Panc1 (cell line): ENCODE data around the gene MFAP1. TPM values are rescaled to one million over a fixed set of nuclear protein-coding genes. Genes with fewer than 3 reads are reported as not detected.
A peak's percentile ranks its signal among the peaks of the same experiment; 100 is the strongest.

Experiments
- ATAC-seq: fragments of 200-7000 bp; cut with Tn5 transposase; 2 replicates; pipeline ENCODE4 v1.9.1; 2020; ENCODE audit warnings: mild to moderate bottlenecking, moderate library complexity
- BruUV-seq: library from RNA; stranded (reverse); fragments of 400-500 nt; replicated peaks from 2 replicates; lab custom pipeline; 2021; lab: Mats Ljungman, UMichigan
- CTCF ChIA-PET: fragments of 300-600 bp; sonication (Branson Sonifier 250); formaldehyde crosslinking; loops from one replicate; lab custom pipeline; 2022; ENCODE audit warnings: antibody characterized with exemption; lab: Charles Lee
- POLR2A ChIA-PET: fragments of 300-600 bp; sonication (Branson Sonifier 250); formaldehyde crosslinking; loops from one replicate; lab custom pipeline; 2022; ENCODE audit warnings: antibody characterized with exemption; lab: Charles Lee
- DNase-seq: peaks from one replicate; pipeline ENCODE4 v3.0.0-alpha.2; 2010; ENCODE audit warnings: low read depth, low spot score
- H3K27ac ChIP-seq: 2 replicates; pipeline ENCODE4 v1.5.1; 2011; ENCODE audit warnings: mild to moderate bottlenecking, low read length, inconsistent platforms
- H3K27me3 ChIP-seq: fragments of 200-500 bp; sonication (Bioruptor generic); 2 replicates; pipeline ENCODE4 v1.6.0; 2014; ENCODE audit warnings: low read length, inconsistent platforms; ENCODE audit not compliant: control insufficient read depth, insufficient read depth
- H3K36me3 ChIP-seq: fragments of 200-500 bp; sonication (Bioruptor generic); 2 replicates; pipeline ENCODE4 v1.5.1; 2014; ENCODE audit warnings: inconsistent platforms, mild to moderate bottlenecking, low read length, moderate library complexity; ENCODE audit not compliant: control insufficient read depth, insufficient read depth
- H3K4me1 ChIP-seq: 2 replicates; pipeline ENCODE4 v1.5.1; 2011; ENCODE audit warnings: inconsistent platforms, mild to moderate bottlenecking, low read length, moderate library complexity; ENCODE audit not compliant: control insufficient read depth, insufficient read depth
- H3K4me3 ChIP-seq, 2 experiments: 2 replicates each; pipeline ENCODE4 v1.5.1; 2011 to 2012; ENCODE audit warnings: low read depth in 2 of 2, low read length in 2 of 2, mild to moderate bottlenecking in 2 of 2, inconsistent platforms in 1 of 2, moderate library complexity in 1 of 2
- H3K9me3 ChIP-seq: fragments of 200-500 bp; sonication (Bioruptor generic); 2 replicates; pipeline ENCODE4 v1.5.1; 2014; ENCODE audit warnings: low read depth, mild to moderate bottlenecking, inconsistent platforms, low read length, moderate library complexity; ENCODE audit not compliant: control insufficient read depth, insufficient read depth
- POLR2AphosphoS5 ChIP-seq: IDR thresholded peaks from 2 replicates; pipeline ENCODE4 v1.6.1; 2012; ENCODE audit warnings: mild to moderate bottlenecking, low read depth, low read length, moderate library complexity
- SIN3A ChIP-seq: IDR thresholded peaks from 2 replicates; pipeline ENCODE4 v1.6.1; 2012; ENCODE audit warnings: low read depth, mild to moderate bottlenecking, low read length, moderate library complexity, borderline replicate concordance; ENCODE audit not compliant: insufficient read depth
- TCF7L2 ChIP-seq: IDR thresholded peaks from 2 replicates; pipeline ENCODE4 v1.6.1; 2011; ENCODE audit warnings: mild to moderate bottlenecking, low read depth, low read length, inconsistent platforms
- in situ Hi-C: cut with HindIII; loops from 2 replicates; pipeline ENCODE4 v1.10.0; 2016; ENCODE audit warnings: low sequenced_read_pairs, low pct_unique_long_range_greater_than_20kb
- intact Hi-C: fragments of 100-400 bp; cut with micrococcal nuclease; formaldehyde crosslinking; loops from one replicate; pipeline ENCODE4 v1.10.0; 2022; ENCODE audit not compliant: unreplicated experiment
- total RNA-seq: library from RNA; stranded (reverse); gene quantifications from one replicate; pipeline ENCODE4 v1.2.1, GENCODE V29; 2021; ENCODE audit not compliant: unreplicated experiment
- TF ChIP-seq, protein P1 (sequence below), 2 experiments: IDR thresholded peaks; 2 replicates each; pipeline ENCODE4 v1.6.1; 2011 to 2012; ENCODE audit warnings: low read depth in 2 of 2, control low read depth in 1 of 2, low read length in 1 of 2, mild to moderate bottlenecking in 1 of 2, moderate library complexity in 1 of 2; ENCODE audit not compliant: insufficient read depth in 1 of 2
- TF ChIP-seq, protein P2 (sequence below): fragments of 450-650 bp; IDR thresholded peaks from 2 replicates; pipeline ENCODE4 v1.5.1; 2017; ENCODE audit warnings: mild to moderate bottlenecking

Gene MFAP1
- total RNA-seq, 1 experiment from 2014 or later: 29.7 TPM

GRCh38 chr15:43794269-43795037 is 30.0 kb downstream of the MFAP1 start:
- 0 out of 4 replicates have a peak overlapping the region, but pooled peaks of 1 of the 2 experiments have one; percentile 0 for H3K4me3 ChIP-seq
- no peaks in the 10 kb centered on the region for H3K9me3 ChIP-seq
- H3K27me3 ChIP-seq: no peaks in the 10 kb centered on the region
- in situ Hi-C loops (no loop called here), intact Hi-C loops (no loop called here)
- no peak for DNase-seq
- H3K27ac ChIP-seq: peak overlapping the region; percentile 98
- peaks cover 9% of the 10 kb centered on the region for H3K36me3 ChIP-seq
- H3K4me1 ChIP-seq: peaks cover 44% of the 10 kb centered on the region
- no TSS peak for BruUV-seq
- CTCF ChIA-PET: no interaction called here
- TF ChIP-seq SIN3A (no peak), POLR2AphosphoS5 (no peak; the same call in 1 of the 2 replicates), TCF7L2 (no peak)
- TF ChIP-seq, protein P1, sequence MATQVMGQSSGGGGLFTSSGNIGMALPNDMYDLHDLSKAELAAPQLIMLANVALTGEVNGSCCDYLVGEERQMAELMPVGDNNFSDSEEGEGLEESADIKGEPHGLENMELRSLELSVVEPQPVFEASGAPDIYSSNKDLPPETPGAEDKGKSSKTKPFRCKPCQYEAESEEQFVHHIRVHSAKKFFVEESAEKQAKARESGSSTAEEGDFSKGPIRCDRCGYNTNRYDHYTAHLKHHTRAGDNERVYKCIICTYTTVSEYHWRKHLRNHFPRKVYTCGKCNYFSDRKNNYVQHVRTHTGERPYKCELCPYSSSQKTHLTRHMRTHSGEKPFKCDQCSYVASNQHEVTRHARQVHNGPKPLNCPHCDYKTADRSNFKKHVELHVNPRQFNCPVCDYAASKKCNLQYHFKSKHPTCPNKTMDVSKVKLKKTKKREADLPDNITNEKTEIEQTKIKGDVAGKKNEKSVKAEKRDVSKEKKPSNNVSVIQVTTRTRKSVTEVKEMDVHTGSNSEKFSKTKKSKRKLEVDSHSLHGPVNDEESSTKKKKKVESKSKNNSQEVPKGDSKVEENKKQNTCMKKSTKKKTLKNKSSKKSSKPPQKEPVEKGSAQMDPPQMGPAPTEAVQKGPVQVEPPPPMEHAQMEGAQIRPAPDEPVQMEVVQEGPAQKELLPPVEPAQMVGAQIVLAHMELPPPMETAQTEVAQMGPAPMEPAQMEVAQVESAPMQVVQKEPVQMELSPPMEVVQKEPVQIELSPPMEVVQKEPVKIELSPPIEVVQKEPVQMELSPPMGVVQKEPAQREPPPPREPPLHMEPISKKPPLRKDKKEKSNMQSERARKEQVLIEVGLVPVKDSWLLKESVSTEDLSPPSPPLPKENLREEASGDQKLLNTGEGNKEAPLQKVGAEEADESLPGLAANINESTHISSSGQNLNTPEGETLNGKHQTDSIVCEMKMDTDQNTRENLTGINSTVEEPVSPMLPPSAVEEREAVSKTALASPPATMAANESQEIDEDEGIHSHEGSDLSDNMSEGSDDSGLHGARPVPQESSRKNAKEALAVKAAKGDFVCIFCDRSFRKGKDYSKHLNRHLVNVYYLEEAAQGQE (IDR thresholded peaks at IDR 0.05; ENCODE audit: insufficient read depth in 1 of 2, low read depth in 2 of 2, low read length in 1 of 2): peak; percentile 53 to 55; a peak in 3 of 4 replicates
- TF ChIP-seq, protein P2, sequence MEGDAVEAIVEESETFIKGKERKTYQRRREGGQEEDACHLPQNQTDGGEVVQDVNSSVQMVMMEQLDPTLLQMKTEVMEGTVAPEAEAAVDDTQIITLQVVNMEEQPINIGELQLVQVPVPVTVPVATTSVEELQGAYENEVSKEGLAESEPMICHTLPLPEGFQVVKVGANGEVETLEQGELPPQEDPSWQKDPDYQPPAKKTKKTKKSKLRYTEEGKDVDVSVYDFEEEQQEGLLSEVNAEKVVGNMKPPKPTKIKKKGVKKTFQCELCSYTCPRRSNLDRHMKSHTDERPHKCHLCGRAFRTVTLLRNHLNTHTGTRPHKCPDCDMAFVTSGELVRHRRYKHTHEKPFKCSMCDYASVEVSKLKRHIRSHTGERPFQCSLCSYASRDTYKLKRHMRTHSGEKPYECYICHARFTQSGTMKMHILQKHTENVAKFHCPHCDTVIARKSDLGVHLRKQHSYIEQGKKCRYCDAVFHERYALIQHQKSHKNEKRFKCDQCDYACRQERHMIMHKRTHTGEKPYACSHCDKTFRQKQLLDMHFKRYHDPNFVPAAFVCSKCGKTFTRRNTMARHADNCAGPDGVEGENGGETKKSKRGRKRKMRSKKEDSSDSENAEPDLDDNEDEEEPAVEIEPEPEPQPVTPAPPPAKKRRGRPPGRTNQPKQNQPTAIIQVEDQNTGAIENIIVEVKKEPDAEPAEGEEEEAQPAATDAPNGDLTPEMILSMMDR: no peak
- no peak for ATAC-seq
- POLR2A ChIA-PET: interaction anchor here (0.5 to 1.3 kb wide), 3 partner anchors 17 to 345 kb away, joined by 4 to 17 read pairs (median 4); partner anchors contain the start of gene ELL3

- intact Hi-C loops: no loop called here
- CTCF ChIA-PET: no interaction called here
- no peak for ATAC-seq
Observed at GRCh38 chr15:43793647-43794046, 30.8 kb downstream of the MFAP1 start.

More at GRCh38 chr15:43793647-43794046, 30.8 kb downstream of the MFAP1 start:
- BruUV-seq: TSS peak; percentile 75
- in situ Hi-C loops: no loop called here
- POLR2A ChIA-PET: interaction anchor here (0.6 kb wide), 1 partner anchor 25 kb away, joined by 3 read pairs; no protein-coding TSS in a partner anchor
- Histone ChIP-seq H3K4me1 (peaks cover 36% of the 10 kb centered on the region), H3K4me3 (peak overlapping the region; percentile 97 to 98), H3K9me3 (no peaks in the 10 kb centered on the region), H3K27me3 (no peaks in the 10 kb centered on the region), H3K27ac (peak overlapping the region; percentile 98), H3K36me3 (peaks cover 9% of the 10 kb centered on the region)
- DNase-seq: no peak
- TF ChIP-seq, protein P1 (IDR thresholded peaks at IDR 0.05; ENCODE audit: insufficient read depth in 1 of 2, low read depth in 2 of 2, low read length in 1 of 2): no peak
- TF ChIP-seq POLR2AphosphoS5 (no peak), TCF7L2 (no peak), SIN3A (no peak)
- TF ChIP-seq, protein P2: no peak
